GM23338 (cell line): ENCODE results near the gene ANKRD40. TPM values are rescaled to one million over a fixed set of nuclear protein-coding genes. Genes with fewer than 3 reads are reported as not detected.

ENCODE experiments used
- ATAC-seq: fragments of 200-7000 bp; cut with Tn5 transposase; 3 replicates; pipeline ENCODE4 v1.9.1; 2020
- DNase-seq: peaks from one replicate; pipeline ENCODE4 v3.0.0-alpha.2; 2015; ENCODE audit warnings: low spot score
- H2AFZ ChIP-seq: fragments of 200-600 bp; sonication (generic); 2 replicates; pipeline ENCODE4 v1.8.0; 2016; ENCODE audit warnings: antibody characterized with exemption, mild to moderate bottlenecking, moderate library complexity
- H3F3A ChIP-seq: fragments of 200-600 bp; sonication (generic); replicated peaks from 2 replicates; pipeline ENCODE4 v1.8.0; 2017; ENCODE audit warnings: antibody characterized with exemption, mixed run types, low read depth
- H3K27ac ChIP-seq: fragments of 200-600 bp; sonication (generic); 2 replicates; pipeline ENCODE4 v1.6.1; 2016; ENCODE audit warnings: low read depth
- H3K27me3 ChIP-seq: fragments of 200-600 bp; sonication (generic); 2 replicates; pipeline ENCODE4 v1.8.0; 2016; ENCODE audit warnings: mild to moderate bottlenecking, mixed run types, moderate library complexity; ENCODE audit not compliant: insufficient read depth
- H3K36me3 ChIP-seq: fragments of 200-600 bp; sonication (generic); 2 replicates; pipeline ENCODE4 v1.8.0; 2016; ENCODE audit warnings: mild to moderate bottlenecking; ENCODE audit not compliant: insufficient read depth
- H3K4me1 ChIP-seq: fragments of 200-600 bp; sonication (generic); 2 replicates; pipeline ENCODE4 v1.8.0; 2016; ENCODE audit warnings: mild to moderate bottlenecking, moderate library complexity; ENCODE audit not compliant: insufficient read depth
- H3K4me2 ChIP-seq: fragments of 200-600 bp; sonication (generic); 2 replicates; pipeline ENCODE4 v1.7.1; 2017; ENCODE audit warnings: mixed run types
- H3K4me3 ChIP-seq: fragments of 200-600 bp; sonication (generic); 2 replicates; pipeline ENCODE4 v1.6.1; 2016; ENCODE audit warnings: mixed run types
- H3K79me2 ChIP-seq: fragments of 200-600 bp; sonication (generic); replicated peaks from 2 replicates; pipeline ENCODE4 v1.8.0; 2017; ENCODE audit warnings: mild to moderate bottlenecking; ENCODE audit not compliant: insufficient read depth
- H3K9me2 ChIP-seq: fragments of 200-600 bp; sonication (generic); 2 replicates; pipeline ENCODE4 v1.8.0; 2017; ENCODE audit not compliant: insufficient read depth
- H4K20me1 ChIP-seq: fragments of 200-600 bp; sonication (generic); replicated peaks from 2 replicates; pipeline ENCODE4 v1.8.0; 2017; ENCODE audit warnings: mild to moderate bottlenecking; ENCODE audit not compliant: insufficient read depth
- H3K27ac Mint-ChIP-seq: 2 replicates; pipeline ENCODE4 v1.8.0; 2020; ENCODE audit warnings: inconsistent platforms, mild to moderate bottlenecking, moderate library complexity, mixed read lengths
- H3K27me3 Mint-ChIP-seq: 3 replicates; pipeline ENCODE4 v1.8.0; 2022; ENCODE audit warnings: low read depth, mild to moderate bottlenecking, moderate library complexity, mixed read lengths, inconsistent platforms; ENCODE audit not compliant: insufficient read depth, poor library complexity
- H3K36me3 Mint-ChIP-seq: 3 replicates; pipeline ENCODE4 v1.8.0; 2021; ENCODE audit warnings: low read depth, mild to moderate bottlenecking, inconsistent platforms, moderate library complexity, mixed read lengths
- H3K4me1 Mint-ChIP-seq: 3 replicates; pipeline ENCODE4 v1.8.0; 2020; ENCODE audit warnings: mild to moderate bottlenecking, inconsistent platforms, mixed read lengths
- H3K4me3 Mint-ChIP-seq: 3 replicates; pipeline ENCODE4 v1.8.0; 2021; ENCODE audit warnings: moderate library complexity, mild to moderate bottlenecking, inconsistent platforms, mixed read lengths
- H3K9me3 Mint-ChIP-seq: 3 replicates; pipeline ENCODE4 v1.8.0; 2020; ENCODE audit warnings: moderate library complexity, mild to moderate bottlenecking, inconsistent platforms, mixed read lengths
- CREB1 ChIP-seq: fragments of 250-450 bp; sonication (Bioruptor Pico); IDR thresholded peaks from 2 replicates; pipeline ENCODE4 v1.5.0; 2020; ENCODE audit warnings: low read depth, mild to moderate bottlenecking, moderate library complexity
- EZH2 ChIP-seq: fragments of 200-600 bp; sonication (generic); IDR thresholded peaks from one replicate; pipeline ENCODE4 v1.8.0; 2017; ENCODE audit warnings: antibody characterized with exemption, mild to moderate bottlenecking, low read depth; ENCODE audit not compliant: unreplicated experiment
- EZH2phosphoT487 ChIP-seq: fragments of 200-600 bp; sonication (generic); IDR thresholded peaks from one replicate; pipeline ENCODE4 v1.8.1; 2018; ENCODE audit warnings: antibody characterized with exemption; ENCODE audit not compliant: unreplicated experiment
- JUNB ChIP-seq: IDR thresholded peaks from one replicate; pipeline ENCODE4 v1.6.1; 2016; ENCODE audit warnings: antibody characterized with exemption; ENCODE audit not compliant: unreplicated experiment
- NANOG ChIP-seq: IDR thresholded peaks from 2 replicates; pipeline ENCODE4 v1.6.1; 2016; ENCODE audit warnings: antibody characterized with exemption, borderline replicate concordance
- POLR2AphosphoS5 ChIP-seq: IDR thresholded peaks from 2 replicates; pipeline ENCODE4 v1.6.1; 2016; ENCODE audit warnings: antibody characterized with exemption, low read depth
- STAT1 ChIP-seq: IDR thresholded peaks from one replicate; pipeline ENCODE4 v1.6.1; 2016; ENCODE audit warnings: antibody characterized with exemption; ENCODE audit not compliant: unreplicated experiment
- ZNF114 ChIP-seq: fragments of 250-450 bp; sonication (Bioruptor Pico); IDR thresholded peaks from 2 replicates; pipeline ENCODE4 v1.5.0; 2020; ENCODE audit warnings: mild to moderate bottlenecking, moderate library complexity
- ZNF331 ChIP-seq: fragments of 250-450 bp; sonication (Bioruptor Pico); IDR thresholded peaks from 2 replicates; pipeline ENCODE4 v1.5.0; 2020; ENCODE audit warnings: low read depth, mild to moderate bottlenecking, moderate library complexity
- polyA plus RNA-seq: library from polyadenylated mRNA; unstranded; fragments of >200 nt; fragmentation: Nextera tagmentation; extraction: Ambion mirVana; gene quantifications from 2 replicates; pipeline ENCODE4 v1.2.1, GENCODE V29; 2016
- total RNA-seq: library from RNA; depleted of rRNA; stranded (reverse); fragments of >200 nt; shearing (Covaris generic); gene quantifications from 2 replicates; pipeline ENCODE4 v1.2.3, GENCODE V29; 2014
- TF ChIP-seq, protein P1 (sequence below): IDR thresholded peaks from 2 replicates; pipeline ENCODE4 v1.6.1; 2016; ENCODE audit warnings: antibody characterized with exemption
- TF ChIP-seq, protein P2 (sequence below), 2 experiments: fragments of 200-600 bp in 1 of 2; sonication (generic) in 1 of 2; conservative IDR thresholded peaks; 2 replicates each; pipeline versions ENCODE4 v1.5.1 to v1.6.1; 2016 to 2017; ENCODE audit warnings: antibody characterized with exemption in 2 of 2, low read depth in 2 of 2, mild to moderate bottlenecking in 2 of 2, moderate library complexity in 1 of 2
- TF ChIP-seq, protein P3 (sequence below): fragments of 250-450 bp; sonication (Bioruptor Pico); IDR thresholded peaks from 2 replicates; pipeline ENCODE4 v1.5.0; 2020; ENCODE audit warnings: mild to moderate bottlenecking, moderate library complexity
- TF ChIP-seq, protein P4 (sequence below): IDR thresholded peaks from one replicate; pipeline ENCODE4 v1.6.1; 2018; ENCODE audit warnings: antibody characterized with exemption; ENCODE audit not compliant: unreplicated experiment

The ANKRD40 gene
- total and polyA plus RNA-seq, 2 experiments from 2014 or later = 19.0 to 42.1 TPM

GRCh38 chr17:50693036-50693682 lies 14.6 kb downstream of the ANKRD40 start:
- no peaks in the 10 kb centered on the region for H3K9me2 ChIP-seq
- peaks cover 21% of the 10 kb centered on the region; the same call in 1 of the 2 replicates for H3F3A ChIP-seq
- no peak overlapping the region for H3K27ac ChIP-seq
- TF ChIP-seq, protein P1, sequence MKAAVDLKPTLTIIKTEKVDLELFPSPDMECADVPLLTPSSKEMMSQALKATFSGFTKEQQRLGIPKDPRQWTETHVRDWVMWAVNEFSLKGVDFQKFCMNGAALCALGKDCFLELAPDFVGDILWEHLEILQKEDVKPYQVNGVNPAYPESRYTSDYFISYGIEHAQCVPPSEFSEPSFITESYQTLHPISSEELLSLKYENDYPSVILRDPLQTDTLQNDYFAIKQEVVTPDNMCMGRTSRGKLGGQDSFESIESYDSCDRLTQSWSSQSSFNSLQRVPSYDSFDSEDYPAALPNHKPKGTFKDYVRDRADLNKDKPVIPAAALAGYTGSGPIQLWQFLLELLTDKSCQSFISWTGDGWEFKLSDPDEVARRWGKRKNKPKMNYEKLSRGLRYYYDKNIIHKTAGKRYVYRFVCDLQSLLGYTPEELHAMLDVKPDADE = no peak
- TF ChIP-seq POLR2AphosphoS5 (no peak), ZNF114 (CRISPR knock-in tag) (no peak), EZH2 (no peak), JUNB (no peak), NANOG (no peak), STAT1 (no peak), EZH2phosphoT487 (no peak), CREB1 (no peak), ZNF331 (CRISPR knock-in tag) (no peak)
- TF ChIP-seq, protein P2, sequence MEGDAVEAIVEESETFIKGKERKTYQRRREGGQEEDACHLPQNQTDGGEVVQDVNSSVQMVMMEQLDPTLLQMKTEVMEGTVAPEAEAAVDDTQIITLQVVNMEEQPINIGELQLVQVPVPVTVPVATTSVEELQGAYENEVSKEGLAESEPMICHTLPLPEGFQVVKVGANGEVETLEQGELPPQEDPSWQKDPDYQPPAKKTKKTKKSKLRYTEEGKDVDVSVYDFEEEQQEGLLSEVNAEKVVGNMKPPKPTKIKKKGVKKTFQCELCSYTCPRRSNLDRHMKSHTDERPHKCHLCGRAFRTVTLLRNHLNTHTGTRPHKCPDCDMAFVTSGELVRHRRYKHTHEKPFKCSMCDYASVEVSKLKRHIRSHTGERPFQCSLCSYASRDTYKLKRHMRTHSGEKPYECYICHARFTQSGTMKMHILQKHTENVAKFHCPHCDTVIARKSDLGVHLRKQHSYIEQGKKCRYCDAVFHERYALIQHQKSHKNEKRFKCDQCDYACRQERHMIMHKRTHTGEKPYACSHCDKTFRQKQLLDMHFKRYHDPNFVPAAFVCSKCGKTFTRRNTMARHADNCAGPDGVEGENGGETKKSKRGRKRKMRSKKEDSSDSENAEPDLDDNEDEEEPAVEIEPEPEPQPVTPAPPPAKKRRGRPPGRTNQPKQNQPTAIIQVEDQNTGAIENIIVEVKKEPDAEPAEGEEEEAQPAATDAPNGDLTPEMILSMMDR (conservative IDR thresholded peaks at IDR 0.05; ENCODE audit: low read depth in 2 of 2) = no peak
- TF ChIP-seq, protein P3, sequence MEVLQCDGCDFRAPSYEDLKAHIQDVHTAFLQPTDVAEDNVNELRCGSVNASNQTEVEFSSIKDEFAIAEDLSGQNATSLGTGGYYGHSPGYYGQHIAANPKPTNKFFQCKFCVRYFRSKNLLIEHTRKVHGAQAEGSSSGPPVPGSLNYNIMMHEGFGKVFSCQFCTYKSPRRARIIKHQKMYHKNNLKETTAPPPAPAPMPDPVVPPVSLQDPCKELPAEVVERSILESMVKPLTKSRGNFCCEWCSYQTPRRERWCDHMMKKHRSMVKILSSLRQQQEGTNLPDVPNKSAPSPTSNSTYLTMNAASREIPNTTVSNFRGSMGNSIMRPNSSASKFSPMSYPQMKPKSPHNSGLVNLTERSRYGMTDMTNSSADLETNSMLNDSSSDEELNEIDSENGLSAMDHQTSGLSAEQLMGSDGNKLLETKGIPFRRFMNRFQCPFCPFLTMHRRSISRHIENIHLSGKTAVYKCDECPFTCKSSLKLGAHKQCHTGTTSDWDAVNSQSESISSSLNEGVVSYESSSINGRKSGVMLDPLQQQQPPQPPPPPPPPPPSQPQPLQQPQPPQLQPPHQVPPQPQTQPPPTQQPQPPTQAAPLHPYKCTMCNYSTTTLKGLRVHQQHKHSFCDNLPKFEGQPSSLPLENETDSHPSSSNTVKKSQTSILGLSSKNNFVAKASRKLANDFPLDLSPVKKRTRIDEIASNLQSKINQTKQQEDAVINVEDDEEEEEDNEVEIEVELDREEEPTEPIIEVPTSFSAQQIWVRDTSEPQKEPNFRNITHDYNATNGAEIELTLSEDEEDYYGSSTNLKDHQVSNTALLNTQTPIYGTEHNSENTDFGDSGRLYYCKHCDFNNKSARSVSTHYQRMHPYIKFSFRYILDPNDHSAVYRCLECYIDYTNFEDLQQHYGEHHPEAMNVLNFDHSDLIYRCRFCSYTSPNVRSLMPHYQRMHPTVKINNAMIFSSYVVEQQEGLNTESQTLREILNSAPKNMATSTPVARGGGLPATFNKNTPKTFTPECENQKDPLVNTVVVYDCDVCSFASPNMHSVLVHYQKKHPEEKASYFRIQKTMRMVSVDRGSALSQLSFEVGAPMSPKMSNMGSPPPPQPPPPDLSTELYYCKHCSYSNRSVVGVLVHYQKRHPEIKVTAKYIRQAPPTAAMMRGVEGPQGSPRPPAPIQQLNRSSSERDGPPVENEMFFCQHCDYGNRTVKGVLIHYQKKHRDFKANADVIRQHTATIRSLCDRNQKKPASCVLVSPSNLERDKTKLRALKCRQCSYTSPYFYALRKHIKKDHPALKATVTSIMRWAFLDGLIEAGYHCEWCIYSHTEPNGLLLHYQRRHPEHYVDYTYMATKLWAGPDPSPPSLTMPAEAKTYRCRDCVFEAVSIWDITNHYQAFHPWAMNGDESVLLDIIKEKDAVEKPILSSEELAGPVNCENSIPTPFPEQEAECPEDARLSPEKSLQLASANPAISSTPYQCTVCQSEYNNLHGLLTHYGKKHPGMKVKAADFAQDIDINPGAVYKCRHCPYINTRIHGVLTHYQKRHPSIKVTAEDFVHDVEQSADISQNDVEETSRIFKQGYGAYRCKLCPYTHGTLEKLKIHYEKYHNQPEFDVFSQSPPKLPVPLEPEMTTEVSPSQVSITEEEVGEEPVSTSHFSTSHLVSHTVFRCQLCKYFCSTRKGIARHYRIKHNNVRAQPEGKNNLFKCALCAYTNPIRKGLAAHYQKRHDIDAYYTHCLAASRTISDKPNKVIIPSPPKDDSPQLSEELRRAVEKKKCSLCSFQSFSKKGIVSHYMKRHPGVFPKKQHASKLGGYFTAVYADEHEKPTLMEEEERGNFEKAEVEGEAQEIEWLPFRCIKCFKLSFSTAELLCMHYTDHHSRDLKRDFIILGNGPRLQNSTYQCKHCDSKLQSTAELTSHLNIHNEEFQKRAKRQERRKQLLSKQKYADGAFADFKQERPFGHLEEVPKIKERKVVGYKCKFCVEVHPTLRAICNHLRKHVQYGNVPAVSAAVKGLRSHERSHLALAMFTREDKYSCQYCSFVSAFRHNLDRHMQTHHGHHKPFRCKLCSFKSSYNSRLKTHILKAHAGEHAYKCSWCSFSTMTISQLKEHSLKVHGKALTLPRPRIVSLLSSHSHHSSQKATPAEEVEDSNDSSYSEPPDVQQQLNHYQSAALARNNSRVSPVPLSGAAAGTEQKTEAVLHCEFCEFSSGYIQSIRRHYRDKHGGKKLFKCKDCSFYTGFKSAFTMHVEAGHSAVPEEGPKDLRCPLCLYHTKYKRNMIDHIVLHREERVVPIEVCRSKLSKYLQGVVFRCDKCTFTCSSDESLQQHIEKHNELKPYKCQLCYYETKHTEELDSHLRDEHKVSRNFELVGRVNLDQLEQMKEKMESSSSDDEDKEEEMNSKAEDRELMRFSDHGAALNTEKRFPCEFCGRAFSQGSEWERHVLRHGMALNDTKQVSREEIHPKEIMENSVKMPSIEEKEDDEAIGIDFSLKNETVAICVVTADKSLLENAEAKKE (CRISPR knock-in tag) = no peak
- TF ChIP-seq, protein P4, sequence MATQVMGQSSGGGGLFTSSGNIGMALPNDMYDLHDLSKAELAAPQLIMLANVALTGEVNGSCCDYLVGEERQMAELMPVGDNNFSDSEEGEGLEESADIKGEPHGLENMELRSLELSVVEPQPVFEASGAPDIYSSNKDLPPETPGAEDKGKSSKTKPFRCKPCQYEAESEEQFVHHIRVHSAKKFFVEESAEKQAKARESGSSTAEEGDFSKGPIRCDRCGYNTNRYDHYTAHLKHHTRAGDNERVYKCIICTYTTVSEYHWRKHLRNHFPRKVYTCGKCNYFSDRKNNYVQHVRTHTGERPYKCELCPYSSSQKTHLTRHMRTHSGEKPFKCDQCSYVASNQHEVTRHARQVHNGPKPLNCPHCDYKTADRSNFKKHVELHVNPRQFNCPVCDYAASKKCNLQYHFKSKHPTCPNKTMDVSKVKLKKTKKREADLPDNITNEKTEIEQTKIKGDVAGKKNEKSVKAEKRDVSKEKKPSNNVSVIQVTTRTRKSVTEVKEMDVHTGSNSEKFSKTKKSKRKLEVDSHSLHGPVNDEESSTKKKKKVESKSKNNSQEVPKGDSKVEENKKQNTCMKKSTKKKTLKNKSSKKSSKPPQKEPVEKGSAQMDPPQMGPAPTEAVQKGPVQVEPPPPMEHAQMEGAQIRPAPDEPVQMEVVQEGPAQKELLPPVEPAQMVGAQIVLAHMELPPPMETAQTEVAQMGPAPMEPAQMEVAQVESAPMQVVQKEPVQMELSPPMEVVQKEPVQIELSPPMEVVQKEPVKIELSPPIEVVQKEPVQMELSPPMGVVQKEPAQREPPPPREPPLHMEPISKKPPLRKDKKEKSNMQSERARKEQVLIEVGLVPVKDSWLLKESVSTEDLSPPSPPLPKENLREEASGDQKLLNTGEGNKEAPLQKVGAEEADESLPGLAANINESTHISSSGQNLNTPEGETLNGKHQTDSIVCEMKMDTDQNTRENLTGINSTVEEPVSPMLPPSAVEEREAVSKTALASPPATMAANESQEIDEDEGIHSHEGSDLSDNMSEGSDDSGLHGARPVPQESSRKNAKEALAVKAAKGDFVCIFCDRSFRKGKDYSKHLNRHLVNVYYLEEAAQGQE = no peak
- peaks cover 3% of the 10 kb centered on the region; the same call in 1 of the 2 replicates for H4K20me1 ChIP-seq
- peaks cover 27% of the 10 kb centered on the region for H3K36me3 ChIP-seq
- Mint-ChIP-seq H3K27ac (no peak overlapping the region), H3K4me1 (peaks cover 20% of the 10 kb centered on the region), H3K27me3 (peaks cover 2% of the 10 kb centered on the region), H3K4me3 (no peak overlapping the region), H3K36me3 (peaks cover 47% of the 10 kb centered on the region), H3K9me3 (no peaks in the 10 kb centered on the region)
- no peak overlapping the region for H3K4me3 ChIP-seq
- no peak overlapping the region for H3K4me2 ChIP-seq
- H3K4me1 ChIP-seq = no peaks in the 10 kb centered on the region; the same call in none of the 2 replicates
- no peaks in the 10 kb centered on the region for H3K79me2 ChIP-seq
- no peaks in the 10 kb centered on the region for H3K27me3 ChIP-seq
- DNase-seq (no peak), ATAC-seq (no peak)
- H2AFZ ChIP-seq = no peak overlapping the region
